Thoracic aorta (tissue), 2 donors: Measurements from ENCODE around the gene AGMO. TPM values are rescaled to one million over a fixed set of nuclear protein-coding genes. Genes with fewer than 3 reads are reported as not detected.

ENCODE experiments used
- ATAC-seq: fragments of 150-250 bp; one replicate; pipeline ENCODE4 v1.8.0; 2017; ENCODE audit warnings: low read depth; ENCODE audit not compliant: insufficient number of reproducible peaks, low FRiP score
- DNase-seq: peaks from one replicate; pipeline ENCODE4 v3.0.0-alpha.2; 2020; ENCODE audit warnings: low spot score
- H3K27ac ChIP-seq, 2 donors: fragments of 200-600 bp; sonication (generic); 1 replicate in 1 of 2; 2 replicates in 1 of 2; pipeline ENCODE4 v1.5.1; 2016; ENCODE audit warnings: mild to moderate bottlenecking in 2 of 2, moderate library complexity in 2 of 2
- H3K27me3 ChIP-seq: fragments of 200-600 bp; sonication (generic); replicated peaks from 2 replicates; pipeline ENCODE4 v1.6.0; 2016; ENCODE audit warnings: mild to moderate bottlenecking; ENCODE audit not compliant: insufficient read depth
- H3K36me3 ChIP-seq: fragments of 200-600 bp; sonication (generic); one replicate; pipeline ENCODE4 v1.5.1; 2016
- H3K4me1 ChIP-seq, 2 donors: fragments of 200-600 bp; sonication (generic); 1 replicate in 1 of 2; 2 replicates in 1 of 2; pipeline versions ENCODE4 v1.5.1 to v1.6.0; 2016; ENCODE audit warnings: low read depth in 2 of 2, mild to moderate bottlenecking in 1 of 2; ENCODE audit not compliant: control insufficient read depth in 1 of 2
- H3K4me3 ChIP-seq: fragments of 200-600 bp; sonication (generic); 2 replicates; pipeline ENCODE4 v1.5.1; 2016; ENCODE audit warnings: mild to moderate bottlenecking
- H3K9me3 ChIP-seq: fragments of 200-600 bp; sonication (generic); 2 replicates; pipeline ENCODE4 v1.5.1; 2016
- total RNA-seq, 2 donors: library from RNA; depleted of rRNA; stranded (reverse); fragments of >200 nt; gene quantifications; one replicate each; pipeline versions ENCODE4 v1.1.0 to v1.2.3, GENCODE V29; 2016
- TF ChIP-seq, protein P1 (sequence below): fragments of 200-600 bp; sonication (generic); IDR thresholded peaks from one replicate; pipeline ENCODE4 v1.5.1; 2019; ENCODE audit warnings: antibody characterized with exemption

The AGMO gene
- total RNA-seq, 2 donors from 2014 or later = 0.85 to 3.0 TPM

DNA sequence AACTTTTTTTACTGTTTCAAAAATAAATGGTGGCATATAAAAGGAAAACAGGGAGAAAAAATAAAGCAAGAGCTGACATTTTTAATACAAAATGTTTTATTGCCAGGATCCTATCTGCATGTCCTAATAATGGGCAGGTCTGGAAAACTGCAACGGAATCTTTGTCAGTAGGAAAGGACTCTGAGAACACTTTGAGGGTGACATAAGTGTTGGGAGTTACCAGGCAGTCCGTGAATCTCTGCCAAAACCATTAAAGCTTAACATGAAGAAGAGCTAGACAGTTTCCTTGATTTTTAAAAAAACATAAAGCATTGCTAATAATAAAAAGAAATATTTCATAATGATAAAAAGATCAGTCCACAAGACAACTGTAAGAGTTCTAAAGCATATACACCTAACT is 80.7 kb downstream of the AGMO start:
- Histone ChIP-seq H3K36me3 (no peaks in the 10 kb centered on the region), H3K9me3 (no peaks in the 10 kb centered on the region), H3K4me1 (no peaks in the 10 kb centered on the region), H3K4me3 (no peak overlapping the region), H3K27ac (no peak overlapping the region), H3K27me3 (no peaks in the 10 kb centered on the region)
- no peak for ATAC-seq
- TF ChIP-seq, protein P1, sequence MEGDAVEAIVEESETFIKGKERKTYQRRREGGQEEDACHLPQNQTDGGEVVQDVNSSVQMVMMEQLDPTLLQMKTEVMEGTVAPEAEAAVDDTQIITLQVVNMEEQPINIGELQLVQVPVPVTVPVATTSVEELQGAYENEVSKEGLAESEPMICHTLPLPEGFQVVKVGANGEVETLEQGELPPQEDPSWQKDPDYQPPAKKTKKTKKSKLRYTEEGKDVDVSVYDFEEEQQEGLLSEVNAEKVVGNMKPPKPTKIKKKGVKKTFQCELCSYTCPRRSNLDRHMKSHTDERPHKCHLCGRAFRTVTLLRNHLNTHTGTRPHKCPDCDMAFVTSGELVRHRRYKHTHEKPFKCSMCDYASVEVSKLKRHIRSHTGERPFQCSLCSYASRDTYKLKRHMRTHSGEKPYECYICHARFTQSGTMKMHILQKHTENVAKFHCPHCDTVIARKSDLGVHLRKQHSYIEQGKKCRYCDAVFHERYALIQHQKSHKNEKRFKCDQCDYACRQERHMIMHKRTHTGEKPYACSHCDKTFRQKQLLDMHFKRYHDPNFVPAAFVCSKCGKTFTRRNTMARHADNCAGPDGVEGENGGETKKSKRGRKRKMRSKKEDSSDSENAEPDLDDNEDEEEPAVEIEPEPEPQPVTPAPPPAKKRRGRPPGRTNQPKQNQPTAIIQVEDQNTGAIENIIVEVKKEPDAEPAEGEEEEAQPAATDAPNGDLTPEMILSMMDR = no peak
- no peak for DNase-seq

DNA sequence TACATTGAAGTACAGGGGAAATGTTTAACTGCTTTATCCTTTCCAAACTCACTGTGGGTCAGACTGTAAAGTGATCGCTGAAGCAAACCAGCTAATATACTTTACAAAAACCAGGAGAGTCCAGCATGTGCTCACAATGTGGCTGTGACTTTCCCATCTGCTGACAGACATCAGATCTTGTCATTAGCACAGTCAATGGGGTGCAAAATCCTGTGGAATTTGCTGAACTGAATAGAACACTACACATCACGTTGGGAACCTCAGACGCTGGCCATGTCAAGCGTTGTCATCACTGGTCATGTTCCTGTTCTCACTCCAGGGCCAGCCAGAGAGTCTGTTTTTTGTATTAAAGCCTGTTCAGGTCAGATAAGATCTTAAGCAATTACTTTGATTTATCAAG is 83.4 kb downstream of the AGMO start:
- no peaks in the 10 kb centered on the region for H3K36me3 ChIP-seq
- TF ChIP-seq, protein P1 = no peak
- no peak overlapping the region for H3K27ac ChIP-seq
- no peaks in the 10 kb centered on the region for H3K27me3 ChIP-seq
- H3K4me1 ChIP-seq = no peaks in the 10 kb centered on the region
- no peak overlapping the region for H3K4me3 ChIP-seq
- no peaks in the 10 kb centered on the region for H3K9me3 ChIP-seq
- DNase-seq (no peak), ATAC-seq (no peak)

DNA sequence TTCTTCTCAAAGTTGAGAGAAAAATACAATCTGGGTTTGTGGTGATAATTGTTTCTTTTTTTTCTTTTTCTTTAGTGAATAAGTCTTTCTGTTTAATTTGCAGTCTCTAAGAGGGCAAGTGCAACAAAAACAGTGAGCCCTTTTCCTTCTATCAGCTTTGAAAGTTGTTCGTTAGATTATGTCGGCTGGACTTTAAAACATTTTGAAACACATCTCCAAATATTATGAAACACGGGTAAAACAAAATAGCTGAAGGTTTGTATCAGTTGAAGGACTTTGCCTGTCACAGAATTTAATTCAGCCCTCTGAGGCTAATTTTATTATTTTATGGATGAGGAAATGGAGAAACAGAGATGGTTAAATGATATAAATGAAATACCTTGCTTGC is 85.3 kb downstream of the AGMO start:
- DNase-seq (no peak), ATAC-seq (no peak)
- no peak overlapping the region for H3K4me3 ChIP-seq
- no peaks in the 10 kb centered on the region for H3K4me1 ChIP-seq
- no peaks in the 10 kb centered on the region for H3K9me3 ChIP-seq
- H3K27ac ChIP-seq = no peak overlapping the region
- TF ChIP-seq, protein P1 = no peak
- H3K27me3 ChIP-seq = no peaks in the 10 kb centered on the region
- H3K36me3 ChIP-seq = no peaks in the 10 kb centered on the region

DNA sequence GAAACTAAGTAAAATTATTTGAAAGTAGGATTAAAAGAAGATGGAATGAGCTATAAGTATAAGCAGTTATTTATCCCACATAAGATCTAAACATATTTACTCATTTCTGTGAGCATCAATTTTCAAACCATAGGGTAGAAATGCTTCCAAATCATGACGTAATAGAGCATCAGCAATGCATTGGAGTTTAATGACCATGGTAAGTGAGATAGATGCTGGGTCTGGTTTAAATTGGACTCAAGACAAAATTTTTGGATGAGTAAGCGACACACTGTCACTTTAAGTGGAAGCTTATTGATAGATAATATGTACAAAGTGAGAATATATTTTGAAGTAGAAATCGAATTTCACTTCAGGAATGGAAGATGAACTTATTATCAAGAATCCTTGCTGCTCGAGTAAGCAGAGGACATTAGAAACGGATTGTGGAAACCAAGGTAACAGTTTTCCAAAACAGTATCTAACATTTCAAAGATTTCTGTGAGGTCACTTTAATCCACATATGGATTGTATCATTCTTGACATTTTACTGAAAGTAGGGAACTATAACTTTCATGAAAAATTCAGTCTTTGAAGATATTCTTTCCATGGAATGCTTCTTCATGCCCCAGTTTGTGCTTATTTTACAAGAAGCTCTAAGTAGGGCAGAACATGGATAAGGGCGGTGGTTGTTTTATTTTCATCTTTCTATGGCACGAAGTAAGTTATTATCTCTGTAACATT is 85.8 kb downstream of the AGMO start:
- Histone ChIP-seq H3K27ac (no peak overlapping the region), H3K27me3 (no peaks in the 10 kb centered on the region), H3K4me1 (no peaks in the 10 kb centered on the region), H3K36me3 (no peaks in the 10 kb centered on the region), H3K4me3 (no peak overlapping the region), H3K9me3 (no peaks in the 10 kb centered on the region)
- no peak for DNase-seq
- ATAC-seq = no peak
- TF ChIP-seq, protein P1 = no peak

DNA sequence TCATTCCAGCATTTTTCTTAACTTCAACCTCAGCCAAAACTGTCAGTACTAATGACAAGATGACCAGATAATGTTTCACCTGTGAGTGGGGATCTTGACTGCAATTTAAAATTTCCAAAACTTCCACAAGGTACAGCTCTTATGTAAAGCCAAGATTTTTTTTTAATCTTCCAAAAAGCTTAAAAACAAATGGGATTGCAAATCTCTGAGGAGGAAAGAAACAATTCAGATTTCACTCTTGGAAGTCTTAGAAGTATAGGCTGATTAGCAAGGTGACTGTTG is 90.2 kb downstream of the AGMO start:
- Histone ChIP-seq H3K27ac (no peak overlapping the region), H3K4me1 (no peaks in the 10 kb centered on the region), H3K4me3 (no peak overlapping the region), H3K36me3 (no peaks in the 10 kb centered on the region), H3K9me3 (no peaks in the 10 kb centered on the region), H3K27me3 (no peaks in the 10 kb centered on the region)
- ATAC-seq (no peak), DNase-seq (no peak)
- TF ChIP-seq, protein P1 = no peak
